Suprapubic skin (tissue), 4 donors: ENCODE measurements around the gene PEMT. TPM values are rescaled to one million over a fixed set of nuclear protein-coding genes. Genes with fewer than 3 reads are reported as not detected.

Experiments used
- DNase-seq, 2 donors: peaks; one replicate each; pipeline ENCODE4 v3.0.0-alpha.2; 2019; ENCODE audit warnings: low spot score in 2 of 2
- H3K27ac ChIP-seq: fragments of 200-600 bp; sonication (generic); one replicate; pipeline ENCODE4 v1.5.1; 2019
- H3K27me3 ChIP-seq: fragments of 200-600 bp; sonication (generic); one replicate; pipeline ENCODE4 v1.5.1; 2019
- H3K36me3 ChIP-seq: fragments of 200-600 bp; sonication (generic); one replicate; pipeline ENCODE4 v1.5.1; 2019
- H3K4me1 ChIP-seq: fragments of 200-600 bp; sonication (generic); one replicate; pipeline ENCODE4 v1.5.1; 2019
- H3K4me3 ChIP-seq: fragments of 200-600 bp; sonication (generic); one replicate; pipeline ENCODE4 v1.5.1; 2019; ENCODE audit warnings: mild to moderate bottlenecking
- H3K9me3 ChIP-seq: fragments of 200-600 bp; sonication (generic); one replicate; pipeline ENCODE4 v1.5.1; 2019
- EP300 ChIP-seq: sonication (generic); formaldehyde crosslinking; IDR thresholded peaks from one replicate; pipeline ENCODE4 v1.6.1; 2017; ENCODE audit warnings: antibody characterized with exemption
- POLR2A ChIP-seq, 2 donors: fragments of 450-650 bp; IDR thresholded peaks; one replicate each; pipeline ENCODE4 v1.6.1; 2017; ENCODE audit warnings: antibody characterized with exemption in 2 of 2, mild to moderate bottlenecking in 2 of 2, moderate library complexity in 2 of 2
- POLR2AphosphoS5 ChIP-seq, 3 donors: sonication (generic); formaldehyde crosslinking; IDR thresholded peaks; one replicate each; pipeline ENCODE4 v1.6.1; 2017; ENCODE audit warnings: antibody characterized with exemption in 3 of 3
- WGBS: methylation state at CpG from one replicate; pipeline ENCODE4 v1.1.5; 2018; 5-methylcytosine and 5-hydroxymethylcytosine counted together
- total RNA-seq, 4 donors: library from RNA; depleted of rRNA; stranded (reverse); fragments of >200 nt; gene quantifications; one replicate each; pipeline ENCODE4 v1.1.0, GENCODE V29; 2016
- TF ChIP-seq, protein P1 (sequence below), 2 donors: fragments of 200-600 bp in 1 of 2; fragments of 450-650 bp in 1 of 2; sonication (generic) in 1 of 2; IDR thresholded peaks; one replicate each; pipeline ENCODE4 v1.5.1; 2016 to 2019; ENCODE audit warnings: antibody characterized with exemption in 2 of 2, mild to moderate bottlenecking in 1 of 2, moderate library complexity in 1 of 2

Gene PEMT
- total RNA-seq, 4 donors from 2014 or later: 25.7 to 60.6 (median 50.0) TPM

DNA sequence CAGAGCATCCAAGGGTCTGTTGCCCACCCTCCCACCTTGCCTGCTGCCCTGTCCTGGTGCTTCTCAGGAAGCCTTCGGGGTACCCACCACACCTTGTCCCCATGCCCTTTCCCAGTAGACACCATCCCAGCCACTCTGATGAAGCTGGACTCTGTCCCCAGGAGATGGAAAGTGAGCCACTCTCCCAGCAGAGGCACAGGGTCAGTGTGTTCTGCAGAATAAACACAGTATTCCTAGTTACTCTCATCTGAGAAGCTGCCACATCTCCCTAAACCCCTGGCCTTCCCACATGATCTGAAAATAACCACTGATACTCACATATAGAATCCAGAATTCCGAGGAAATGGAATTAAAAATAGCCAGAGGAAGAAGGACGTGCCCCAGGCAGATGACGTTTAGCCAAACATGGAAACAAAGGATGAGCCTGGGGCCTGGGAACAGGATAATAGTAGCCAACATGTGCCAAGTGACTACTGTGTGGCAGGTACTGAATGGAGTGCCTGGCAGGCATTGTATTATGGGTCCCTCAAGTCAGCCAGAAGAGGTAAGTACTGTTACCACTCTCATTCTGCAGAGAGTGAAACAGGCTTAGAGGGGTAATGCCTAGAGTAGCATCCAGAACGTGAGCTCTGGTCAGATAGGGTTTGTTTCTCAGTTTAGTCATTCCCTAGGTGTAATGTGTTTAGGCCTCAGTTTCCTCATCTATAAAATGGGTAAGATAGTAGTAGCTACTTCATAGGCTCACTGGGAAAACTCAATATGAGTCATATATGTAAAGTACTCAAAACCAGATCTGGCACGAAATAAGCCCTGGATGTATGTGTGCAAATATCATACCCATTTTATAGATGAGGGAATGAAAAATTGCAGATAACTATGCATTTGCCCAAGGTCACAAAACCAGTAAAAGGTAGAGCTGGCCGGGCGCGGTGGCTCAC is 20.8 kb upstream of the PEMT start:
- no peaks in the 10 kb centered on the region for H3K36me3 ChIP-seq
- no peak for DNase-seq
- no peaks in the 10 kb centered on the region for H3K4me1 ChIP-seq
- TF ChIP-seq EP300 (no peak), POLR2A (IDR thresholded peaks at IDR 0.05) (no peak), POLR2AphosphoS5 (IDR thresholded peaks at IDR 0.05) (no peak)
- TF ChIP-seq, protein P1, sequence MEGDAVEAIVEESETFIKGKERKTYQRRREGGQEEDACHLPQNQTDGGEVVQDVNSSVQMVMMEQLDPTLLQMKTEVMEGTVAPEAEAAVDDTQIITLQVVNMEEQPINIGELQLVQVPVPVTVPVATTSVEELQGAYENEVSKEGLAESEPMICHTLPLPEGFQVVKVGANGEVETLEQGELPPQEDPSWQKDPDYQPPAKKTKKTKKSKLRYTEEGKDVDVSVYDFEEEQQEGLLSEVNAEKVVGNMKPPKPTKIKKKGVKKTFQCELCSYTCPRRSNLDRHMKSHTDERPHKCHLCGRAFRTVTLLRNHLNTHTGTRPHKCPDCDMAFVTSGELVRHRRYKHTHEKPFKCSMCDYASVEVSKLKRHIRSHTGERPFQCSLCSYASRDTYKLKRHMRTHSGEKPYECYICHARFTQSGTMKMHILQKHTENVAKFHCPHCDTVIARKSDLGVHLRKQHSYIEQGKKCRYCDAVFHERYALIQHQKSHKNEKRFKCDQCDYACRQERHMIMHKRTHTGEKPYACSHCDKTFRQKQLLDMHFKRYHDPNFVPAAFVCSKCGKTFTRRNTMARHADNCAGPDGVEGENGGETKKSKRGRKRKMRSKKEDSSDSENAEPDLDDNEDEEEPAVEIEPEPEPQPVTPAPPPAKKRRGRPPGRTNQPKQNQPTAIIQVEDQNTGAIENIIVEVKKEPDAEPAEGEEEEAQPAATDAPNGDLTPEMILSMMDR (IDR thresholded peaks at IDR 0.05): no peak
- no peaks in the 10 kb centered on the region for H3K27me3 ChIP-seq
- 76% methylated on average over 8 of the region's 9 CpGs for WGBS
- H3K27ac ChIP-seq: no peak overlapping the region
- H3K4me3 ChIP-seq: no peak overlapping the region
- no peaks in the 10 kb centered on the region for H3K9me3 ChIP-seq

DNA sequence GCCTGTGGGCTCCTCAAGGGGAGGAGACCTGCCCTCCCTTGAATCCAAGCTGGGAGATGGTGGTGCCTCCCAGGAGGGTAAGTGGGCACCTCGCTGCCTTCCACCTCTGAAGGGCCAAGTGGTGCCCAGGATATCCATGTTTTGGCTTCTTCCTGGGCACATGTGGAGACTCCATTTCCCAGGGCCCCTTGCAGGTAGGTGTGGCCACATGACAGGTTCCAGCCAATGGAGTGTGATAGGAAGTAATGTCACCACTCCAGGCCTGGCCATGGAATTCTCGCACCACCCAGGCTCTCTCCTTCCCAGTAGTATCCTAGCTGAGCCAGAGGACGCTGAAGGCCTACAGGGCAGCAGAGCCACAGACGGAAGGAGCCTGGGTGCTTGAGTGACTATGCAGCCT is 17.6 kb upstream of the PEMT start:
- DNase-seq: no peak
- H3K9me3 ChIP-seq: no peaks in the 10 kb centered on the region
- H3K36me3 ChIP-seq: no peaks in the 10 kb centered on the region
- H3K27me3 ChIP-seq: no peaks in the 10 kb centered on the region
- H3K4me1 ChIP-seq: peaks cover 12% of the 10 kb centered on the region
- WGBS: 100% methylated on average over 3 of the region's 4 CpGs
- no peak overlapping the region for H3K4me3 ChIP-seq
- TF ChIP-seq POLR2A (IDR thresholded peaks at IDR 0.05) (no peak), POLR2AphosphoS5 (IDR thresholded peaks at IDR 0.05) (no peak), EP300 (no peak)
- TF ChIP-seq, protein P1 (IDR thresholded peaks at IDR 0.05): no peak
- no peak overlapping the region for H3K27ac ChIP-seq

DNA sequence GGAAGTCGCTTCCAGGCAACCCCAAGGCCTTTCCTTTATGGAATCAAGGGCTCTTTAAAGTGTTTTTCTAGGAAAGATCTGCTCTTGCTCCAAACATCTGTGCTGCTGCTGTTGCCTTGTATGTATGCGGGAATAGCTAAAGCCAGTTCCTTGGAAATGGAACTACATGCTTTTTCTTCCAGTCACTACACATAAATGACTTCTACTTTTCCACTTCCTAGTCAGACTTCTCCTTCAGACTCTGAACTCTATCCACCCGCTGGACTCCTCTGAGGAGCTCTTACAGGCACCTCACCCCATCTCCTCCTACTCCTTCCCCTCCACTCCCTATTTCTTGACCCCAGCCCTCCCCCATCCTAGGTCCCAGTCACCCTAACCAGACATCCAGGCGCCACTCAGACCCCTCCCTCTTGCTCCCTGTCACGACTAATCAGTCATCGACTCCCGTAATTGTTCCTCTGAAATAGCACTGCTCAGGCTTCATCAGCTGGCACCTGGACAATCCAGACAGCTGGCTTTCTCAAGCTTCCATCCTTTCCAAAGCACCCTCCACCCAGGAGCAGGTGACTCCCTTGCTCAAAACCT is 15.0 kb upstream of the PEMT start:
- WGBS: 49% methylated on average over 7 of the region's 7 CpGs
- no peaks in the 10 kb centered on the region for H3K27me3 ChIP-seq
- no peaks in the 10 kb centered on the region for H3K36me3 ChIP-seq
- H3K4me1 ChIP-seq: peaks cover 12% of the 10 kb centered on the region
- no peak for TF ChIP-seq POLR2A (IDR thresholded peaks at IDR 0.05)
- no peak for TF ChIP-seq POLR2AphosphoS5 (IDR thresholded peaks at IDR 0.05)
- no peak for TF ChIP-seq EP300
- TF ChIP-seq, protein P1 (IDR thresholded peaks at IDR 0.05): no peak
- no peak overlapping the region for H3K4me3 ChIP-seq
- peak overlapping the region; percentile 50 for H3K27ac ChIP-seq
- H3K9me3 ChIP-seq: no peaks in the 10 kb centered on the region
- DNase-seq: no peak

DNA sequence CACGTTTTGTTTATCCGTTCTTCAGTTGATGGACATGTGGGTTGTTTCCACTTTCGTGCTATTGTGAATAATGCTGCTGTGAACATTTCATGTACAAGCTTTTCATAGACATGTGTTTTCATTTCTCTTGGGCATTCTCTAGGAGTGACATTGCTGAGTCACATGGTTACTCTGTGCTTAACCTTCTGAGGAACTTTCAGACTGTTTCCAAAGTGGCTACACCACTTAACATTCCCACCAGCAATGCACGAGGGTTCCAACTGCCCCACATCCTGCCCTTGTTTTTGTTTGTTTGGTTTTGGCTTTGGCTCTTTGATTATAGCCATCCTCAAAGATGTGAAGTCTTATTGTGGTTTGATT is 14.2 kb upstream of the PEMT start:
- 66% methylated on average over 4 of the region's 4 CpGs for WGBS
- H3K27ac ChIP-seq: peak overlapping the region; percentile 50
- TF ChIP-seq POLR2A (IDR thresholded peaks at IDR 0.05): no peak
- no peak for TF ChIP-seq EP300
- TF ChIP-seq, protein P1 (IDR thresholded peaks at IDR 0.05): no peak
- no peak for TF ChIP-seq POLR2AphosphoS5 (IDR thresholded peaks at IDR 0.05)
- no peak for DNase-seq
- H3K4me1 ChIP-seq: peaks cover 12% of the 10 kb centered on the region
- H3K9me3 ChIP-seq: no peaks in the 10 kb centered on the region
- H3K27me3 ChIP-seq: no peaks in the 10 kb centered on the region
- no peaks in the 10 kb centered on the region for H3K36me3 ChIP-seq
- H3K4me3 ChIP-seq: no peak overlapping the region

DNA sequence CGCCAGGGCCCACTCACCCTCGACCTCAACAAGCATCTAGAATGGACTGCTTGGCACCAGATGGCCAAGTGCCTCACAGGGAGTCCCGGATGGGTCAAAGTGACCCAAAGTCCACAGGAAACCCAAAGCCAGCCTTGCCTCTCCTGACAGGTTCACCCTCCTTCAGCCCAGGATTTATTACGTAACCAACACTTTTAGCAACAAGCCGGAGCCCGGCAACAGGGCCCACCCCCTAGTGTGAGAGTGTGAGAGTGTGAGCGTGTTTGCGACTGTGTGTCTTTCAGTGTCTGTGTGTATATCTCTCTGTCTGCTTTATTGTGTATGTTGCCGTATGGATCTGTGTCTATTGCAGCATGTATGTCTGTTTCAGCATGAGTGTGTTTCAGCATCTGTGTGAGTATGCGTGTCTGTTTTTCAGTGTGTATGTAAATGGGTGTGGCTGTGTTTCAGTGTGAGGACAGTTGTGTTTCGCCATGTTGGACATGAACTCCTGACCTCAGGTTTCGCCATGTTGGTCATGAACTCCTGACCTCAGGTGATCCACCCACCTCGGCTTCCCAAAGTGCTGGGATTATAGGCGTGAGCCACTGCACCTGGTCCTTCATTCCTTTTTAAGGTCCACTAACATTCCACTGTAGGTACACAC is 13.7 kb upstream of the PEMT start:
- Histone ChIP-seq H3K27ac (no peak overlapping the region), H3K4me3 (no peak overlapping the region), H3K4me1 (peaks cover 12% of the 10 kb centered on the region), H3K36me3 (no peaks in the 10 kb centered on the region), H3K27me3 (no peaks in the 10 kb centered on the region), H3K9me3 (no peaks in the 10 kb centered on the region)
- no peak for DNase-seq
- TF ChIP-seq, protein P1 (IDR thresholded peaks at IDR 0.05): no peak
- TF ChIP-seq POLR2AphosphoS5 (IDR thresholded peaks at IDR 0.05): no peak
- no peak for TF ChIP-seq EP300
- no peak for TF ChIP-seq POLR2A (IDR thresholded peaks at IDR 0.05)
- WGBS: 83% methylated on average over 14 of the region's 14 CpGs
